A549 (cell line): ENCODE results near the gene HEXIM2. TPM values are rescaled to one million over a fixed set of nuclear protein-coding genes. Genes with fewer than 3 reads are reported as not detected.

Source experiments
- ATAC-seq, 2 experiments: fragments of 200-7000 bp in 1 of 2; fragments of >200 bp in 1 of 2; cut with Nextera tagmentation in 1 of 2; cut with Tn5 transposase in 1 of 2; 3 replicates each; pipeline versions ENCODE4 v1.8.0 to v1.9.1; 2018 to 2020; ENCODE audit warnings: mild to moderate bottlenecking in 1 of 2, moderate library complexity in 1 of 2
- CTCF ChIA-PET: fragments of 300-600 bp; sonication (Branson Sonifier 250); formaldehyde crosslinking; extraction: SDS; loops from one replicate; lab custom pipeline; 2021; ENCODE audit warnings: antibody characterized with exemption, inconsistent platforms; lab: Yijun Ruan, JAX
- POLR2A ChIA-PET: fragments of 350-600 bp; formaldehyde crosslinking; extraction: SDS; loops from one replicate; lab custom pipeline; 2021; ENCODE audit warnings: antibody characterized with exemption, inconsistent platforms; lab: Yijun Ruan, JAX
- DNase-seq, 2 experiments: peaks; one replicate each; pipeline versions ENCODE4 v3.0.0 to v3.0.0-alpha.2; 2011 to 2016; ENCODE audit warnings: low read depth in 1 of 2, low spot score in 1 of 2
- FAIRE-seq: peaks from 2 replicates; lab custom pipeline; 2011; peaks lifted over from hg19 to GRCh38; lab: Jason Lieb, UNC
- H3K27ac ChIP-seq, 2 experiments: fragments of >200 bp; sonication (Bioruptor Twin); formaldehyde crosslinking; 3 replicates each; pipeline ENCODE4 v1.5.1; 2016 to 2017
- H3K4me1 ChIP-seq: fragments of >200 bp; sonication (Bioruptor Twin); formaldehyde crosslinking; 3 replicates; pipeline ENCODE4 v1.6.1; 2016
- H3K4me2 ChIP-seq: fragments of >200 bp; sonication (Bioruptor Twin); formaldehyde crosslinking; 3 replicates; pipeline ENCODE4 v1.6.1; 2016
- H3K4me3 ChIP-seq: fragments of >200 bp; sonication (Bioruptor Twin); formaldehyde crosslinking; 3 replicates; pipeline ENCODE4 v1.5.1; 2016
- H3K9me3 ChIP-seq: fragments of >200 bp; sonication (Bioruptor Twin); formaldehyde crosslinking; 3 replicates; pipeline ENCODE4 v1.6.1; 2016
- BHLHE40 ChIP-seq: IDR thresholded peaks from 2 replicates; pipeline ENCODE4 v1.6.1; 2012; ENCODE audit warnings: low read depth, low read length, inconsistent platforms
- CBX2 ChIP-seq: fragments of 200-600 bp; sonication (generic); IDR thresholded peaks from 2 replicates; pipeline ENCODE4 v1.6.1; 2016; ENCODE audit warnings: low read depth, mild to moderate bottlenecking, borderline replicate concordance
- CBX8 ChIP-seq: fragments of 200-600 bp; sonication (generic); IDR thresholded peaks from 2 replicates; pipeline ENCODE4 v1.6.1; 2016
- EHF ChIP-seq: fragments of 250-450 bp; sonication (Bioruptor Pico); IDR thresholded peaks from 2 replicates; pipeline ENCODE4 v1.5.0; 2020; ENCODE audit warnings: mild to moderate bottlenecking
- FOXS1 ChIP-seq: fragments of 250-450 bp; sonication (Bioruptor Pico); IDR thresholded peaks from 2 replicates; pipeline ENCODE4 v1.5.0; 2020; ENCODE audit warnings: mild to moderate bottlenecking, moderate library complexity
- HOXB13 ChIP-seq: fragments of 250-450 bp; sonication (Bioruptor Pico); IDR thresholded peaks from 2 replicates; pipeline ENCODE4 v1.5.0; 2020; ENCODE audit warnings: low read depth, mild to moderate bottlenecking, moderate library complexity
- HOXB5 ChIP-seq: fragments of 250-450 bp; sonication (Bioruptor Pico); IDR thresholded peaks from 2 replicates; pipeline ENCODE4 v1.5.0; 2020; ENCODE audit warnings: mild to moderate bottlenecking, moderate library complexity
- JUN ChIP-seq, 2 experiments: fragments of >200 bp; sonication (Bioruptor Twin); formaldehyde crosslinking; IDR thresholded peaks; 2 replicates in 1 of 2; 3 replicates in 1 of 2; pipeline ENCODE4 v1.6.1; 2016 to 2017
- KDM1A ChIP-seq: fragments of 200-600 bp; sonication (generic); IDR thresholded peaks from 2 replicates; pipeline ENCODE4 v1.6.1; 2016; ENCODE audit warnings: low read depth, mild to moderate bottlenecking
- KDM5A ChIP-seq: fragments of 200-600 bp; sonication (generic); IDR thresholded peaks from 2 replicates; pipeline ENCODE4 v1.6.1; 2016; ENCODE audit warnings: antibody characterized with exemption, mild to moderate bottlenecking
- MAFK ChIP-seq: fragments of 450-650 bp; IDR thresholded peaks from 2 replicates; pipeline ENCODE4 v1.6.1; 2014; ENCODE audit not compliant: partially characterized antibody
- MYC ChIP-seq: IDR thresholded peaks from 2 replicates; pipeline ENCODE4 v1.6.1; 2012; ENCODE audit warnings: mild to moderate bottlenecking, inconsistent platforms, low read length, improper control_type of control experiment, borderline replicate concordance
- RCOR1 ChIP-seq: fragments of 150-350 bp; IDR thresholded peaks from 2 replicates; pipeline ENCODE4 v1.6.1; 2014; ENCODE audit warnings: antibody characterized with exemption, low read length, low read depth
- RNF2 ChIP-seq: fragments of 200-600 bp; sonication (generic); IDR thresholded peaks from 2 replicates; pipeline ENCODE4 v1.6.1; 2016; ENCODE audit warnings: low read depth, mild to moderate bottlenecking, antibody characterized with exemption, moderate library complexity, borderline replicate concordance
- SREBF2 ChIP-seq: fragments of 450-650 bp; IDR thresholded peaks from 2 replicates; pipeline ENCODE4 v1.6.1; 2014; ENCODE audit warnings: mild to moderate bottlenecking, moderate library complexity
- TP53 ChIP-seq: fragments of 250-450 bp; sonication (Bioruptor Pico); IDR thresholded peaks from 2 replicates; pipeline ENCODE4 v1.5.0; 2021; ENCODE audit warnings: mild to moderate bottlenecking, moderate library complexity
- ZFP36 ChIP-seq: fragments of 450-650 bp; IDR thresholded peaks from 2 replicates; pipeline ENCODE4 v1.6.1; 2014; ENCODE audit warnings: borderline replicate concordance; ENCODE audit not compliant: partially characterized antibody
- ZNF302 ChIP-seq: fragments of 250-450 bp; sonication (Bioruptor Pico); IDR thresholded peaks from 2 replicates; pipeline ENCODE4 v1.9.0; 2021; ENCODE audit warnings: inconsistent platforms, mild to moderate bottlenecking, moderate library complexity
- ZSCAN20 ChIP-seq: fragments of 250-450 bp; sonication (Bioruptor Pico); IDR thresholded peaks from 2 replicates; pipeline ENCODE4 v1.8.0; 2022; ENCODE audit warnings: mild to moderate bottlenecking, moderate library complexity
- WGBS: methylation state at CpG from one replicate; pipeline ENCODE4 v1.1.6; 2017; ENCODE audit errors: missing lambda C conversion rate; 5-methylcytosine and 5-hydroxymethylcytosine counted together
- polyA plus RNA-seq, 4 experiments: library from polyadenylated mRNA; depleted of rRNA in 3 of 4; stranded (reverse); fragments of >200 nt; fragmentation: RNase III in 1 of 4; extraction: RNeasy Plus Mini Kit Qiagen cat#74134 plus additional on column Dnase treatment in 1 of 4; gene quantifications; 2 replicates in 3 of 4; 3 replicates in 1 of 4; pipeline ENCODE4 v1.2.3, GENCODE V29; 2011 to 2017
- TF ChIP-seq, protein P1 (sequence below): fragments of >200 bp; sonication (Bioruptor Twin); formaldehyde crosslinking; IDR thresholded peaks from 2 replicates; pipeline ENCODE4 v1.6.1; 2016
- TF ChIP-seq, protein P2 (sequence below): IDR thresholded peaks from 2 replicates; pipeline ENCODE4 v1.6.1; 2012; ENCODE audit warnings: low read depth, borderline replicate concordance
- TF ChIP-seq, protein P3 (sequence below): IDR thresholded peaks from 2 replicates; pipeline ENCODE4 v1.6.1; 2012
- TF ChIP-seq, protein P4 (sequence below): fragments of 150-350 bp; IDR thresholded peaks from 2 replicates; pipeline ENCODE4 v1.6.1; 2014; ENCODE audit warnings: low read depth, mild to moderate bottlenecking, low read length
- TF ChIP-seq, protein P5 (sequence below): fragments of >200 bp; sonication (Bioruptor Twin); formaldehyde crosslinking; IDR thresholded peaks from 3 replicates; pipeline ENCODE4 v1.5.1; 2016

HEXIM2 gene
- polyA plus RNA-seq, 2 of the 4 experiments (the other 2 are of a cell fraction), result 15.5 to 23.1 TPM

DNA sequence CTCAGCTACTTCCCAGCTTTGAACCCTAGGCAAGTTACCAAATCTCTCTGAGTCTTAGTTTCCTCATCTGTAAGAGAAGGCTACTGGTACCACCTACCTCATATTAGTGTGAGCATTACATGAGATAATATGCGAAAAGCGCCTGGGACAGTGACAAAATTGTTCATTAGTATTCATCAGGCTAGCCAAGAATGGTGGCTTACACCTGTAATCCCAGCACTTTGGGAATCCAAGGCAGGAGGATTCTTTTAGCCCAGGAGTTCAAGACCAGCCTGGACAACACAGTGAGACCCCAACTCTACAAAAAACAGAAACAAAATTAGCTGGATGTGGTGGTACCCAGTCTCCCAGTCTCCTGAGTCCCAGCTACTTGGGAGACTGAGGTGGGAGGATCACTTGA is 32.7 kb upstream of the HEXIM2 start:
- WGBS, result 96% methylated on average over 2 of the region's 2 CpGs
- no peak for TF ChIP-seq ZFP36
- no peak for TF ChIP-seq CBX2
- TF ChIP-seq HOXB5 (CRISPR knock-in tag), result no peak
- no peak for TF ChIP-seq FOXS1
- TF ChIP-seq, protein P1, sequence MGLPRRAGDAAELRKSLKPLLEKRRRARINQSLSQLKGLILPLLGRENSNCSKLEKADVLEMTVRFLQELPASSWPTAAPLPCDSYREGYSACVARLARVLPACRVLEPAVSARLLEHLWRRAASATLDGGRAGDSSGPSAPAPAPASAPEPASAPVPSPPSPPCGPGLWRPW, result no peak
- no peak for TF ChIP-seq RNF2
- TF ChIP-seq, protein P2, sequence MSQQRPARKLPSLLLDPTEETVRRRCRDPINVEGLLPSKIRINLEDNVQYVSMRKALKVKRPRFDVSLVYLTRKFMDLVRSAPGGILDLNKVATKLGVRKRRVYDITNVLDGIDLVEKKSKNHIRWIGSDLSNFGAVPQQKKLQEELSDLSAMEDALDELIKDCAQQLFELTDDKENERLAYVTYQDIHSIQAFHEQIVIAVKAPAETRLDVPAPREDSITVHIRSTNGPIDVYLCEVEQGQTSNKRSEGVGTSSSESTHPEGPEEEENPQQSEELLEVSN, result no peak
- TF ChIP-seq KDM5A, result no peak
- TF ChIP-seq, protein P3, sequence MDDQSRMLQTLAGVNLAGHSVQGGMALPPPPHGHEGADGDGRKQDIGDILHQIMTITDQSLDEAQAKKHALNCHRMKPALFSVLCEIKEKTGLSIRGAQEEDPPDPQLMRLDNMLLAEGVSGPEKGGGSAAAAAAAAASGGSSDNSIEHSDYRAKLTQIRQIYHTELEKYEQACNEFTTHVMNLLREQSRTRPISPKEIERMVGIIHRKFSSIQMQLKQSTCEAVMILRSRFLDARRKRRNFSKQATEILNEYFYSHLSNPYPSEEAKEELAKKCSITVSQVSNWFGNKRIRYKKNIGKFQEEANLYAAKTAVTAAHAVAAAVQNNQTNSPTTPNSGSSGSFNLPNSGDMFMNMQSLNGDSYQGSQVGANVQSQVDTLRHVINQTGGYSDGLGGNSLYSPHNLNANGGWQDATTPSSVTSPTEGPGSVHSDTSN, result no peak
- ChIA-PET CTCF (interaction anchor here (0.7 to 20.1 kb wide), 12 partner anchors 12 to 218 kb away, joined by 3 to 742 read pairs (median 6); partner anchors contain the start of genes HEXIM1 and HEXIM2), POLR2A (no interaction called here)
- no peak for ATAC-seq
- no peaks in the 10 kb centered on the region for H3K9me3 ChIP-seq
- peak overlapping the region; percentile 95 to 99 for H3K27ac ChIP-seq
- DNase-seq, result no peak
- no peak for FAIRE-seq
- H3K4me3 ChIP-seq, result 0 out of 3 replicates have a peak overlapping the region, but pooled peaks have one; percentile 98
- H3K4me1 ChIP-seq, result peaks cover 71% of the 10 kb centered on the region
- peak overlapping the region; percentile 90 for H3K4me2 ChIP-seq

DNA sequence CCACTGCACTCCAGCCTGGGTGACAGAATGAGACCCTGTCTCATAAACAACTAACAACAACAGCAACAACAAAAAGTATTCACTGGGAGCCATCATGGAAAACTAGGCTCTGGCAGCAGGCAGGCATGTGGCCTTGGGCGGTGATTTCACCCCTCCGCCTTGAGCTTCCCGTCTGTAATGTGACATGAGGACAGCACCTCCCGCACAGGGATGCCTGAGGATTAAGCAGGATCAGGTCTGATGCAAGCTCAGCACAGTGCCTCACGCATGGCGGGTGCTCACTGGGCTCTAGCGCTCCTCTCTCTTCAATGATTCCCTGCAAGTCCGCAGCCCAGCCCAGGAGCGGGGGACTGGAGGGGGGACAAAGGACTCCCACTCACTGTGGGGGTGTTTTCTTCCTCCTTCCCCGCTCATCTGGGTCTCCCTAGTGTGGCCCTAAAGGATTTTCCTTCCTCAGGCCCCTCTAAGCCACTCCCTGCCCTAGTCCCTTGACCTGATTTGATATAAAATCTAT is 32.2 kb upstream of the HEXIM2 start:
- Histone ChIP-seq H3K4me3 (peak overlapping the region; percentile 98; the same call in 2 of the 3 replicates), H3K27ac (peak overlapping the region; percentile 95 to 99), H3K4me2 (peak overlapping the region; percentile 90), H3K9me3 (no peaks in the 10 kb centered on the region)
- ChIA-PET CTCF (interaction anchor here (0.7 to 20.1 kb wide), 12 partner anchors 13 to 218 kb away, joined by 3 to 742 read pairs (median 6); partner anchors contain the start of genes HEXIM1 and HEXIM2), POLR2A (interaction anchor here (1.0 kb wide), 1 partner anchor 17 kb away, joined by 4 read pairs; no protein-coding TSS in a partner anchor)
- TF ChIP-seq CBX2, result no peak
- TF ChIP-seq, protein P2, result no peak
- TF ChIP-seq, protein P3, result no peak
- TF ChIP-seq CBX8, result no peak
- TF ChIP-seq EHF (CRISPR knock-in tag), result no peak
- TF ChIP-seq ZSCAN20, result no peak
- no peak for TF ChIP-seq ZFP36
- no peak for TF ChIP-seq RNF2
- no peak for TF ChIP-seq BHLHE40
- TF ChIP-seq TP53 (CRISPR knock-in tag), result no peak
- TF ChIP-seq HOXB13 (CRISPR knock-in tag), result peak; percentile 48; the same call in 1 of the 2 replicates
- TF ChIP-seq MYC, result no peak
- peak; percentile 57 for TF ChIP-seq MAFK
- TF ChIP-seq RCOR1, result no peak
- TF ChIP-seq JUN (IDR thresholded peaks at IDR 0.05), result 0 out of 5 replicates have a peak, but pooled peaks of 1 of the 2 experiments have one; percentile 27
- TF ChIP-seq, protein P4, sequence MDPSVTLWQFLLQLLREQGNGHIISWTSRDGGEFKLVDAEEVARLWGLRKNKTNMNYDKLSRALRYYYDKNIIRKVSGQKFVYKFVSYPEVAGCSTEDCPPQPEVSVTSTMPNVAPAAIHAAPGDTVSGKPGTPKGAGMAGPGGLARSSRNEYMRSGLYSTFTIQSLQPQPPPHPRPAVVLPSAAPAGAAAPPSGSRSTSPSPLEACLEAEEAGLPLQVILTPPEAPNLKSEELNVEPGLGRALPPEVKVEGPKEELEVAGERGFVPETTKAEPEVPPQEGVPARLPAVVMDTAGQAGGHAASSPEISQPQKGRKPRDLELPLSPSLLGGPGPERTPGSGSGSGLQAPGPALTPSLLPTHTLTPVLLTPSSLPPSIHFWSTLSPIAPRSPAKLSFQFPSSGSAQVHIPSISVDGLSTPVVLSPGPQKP, result no peak
- TF ChIP-seq, protein P5, sequence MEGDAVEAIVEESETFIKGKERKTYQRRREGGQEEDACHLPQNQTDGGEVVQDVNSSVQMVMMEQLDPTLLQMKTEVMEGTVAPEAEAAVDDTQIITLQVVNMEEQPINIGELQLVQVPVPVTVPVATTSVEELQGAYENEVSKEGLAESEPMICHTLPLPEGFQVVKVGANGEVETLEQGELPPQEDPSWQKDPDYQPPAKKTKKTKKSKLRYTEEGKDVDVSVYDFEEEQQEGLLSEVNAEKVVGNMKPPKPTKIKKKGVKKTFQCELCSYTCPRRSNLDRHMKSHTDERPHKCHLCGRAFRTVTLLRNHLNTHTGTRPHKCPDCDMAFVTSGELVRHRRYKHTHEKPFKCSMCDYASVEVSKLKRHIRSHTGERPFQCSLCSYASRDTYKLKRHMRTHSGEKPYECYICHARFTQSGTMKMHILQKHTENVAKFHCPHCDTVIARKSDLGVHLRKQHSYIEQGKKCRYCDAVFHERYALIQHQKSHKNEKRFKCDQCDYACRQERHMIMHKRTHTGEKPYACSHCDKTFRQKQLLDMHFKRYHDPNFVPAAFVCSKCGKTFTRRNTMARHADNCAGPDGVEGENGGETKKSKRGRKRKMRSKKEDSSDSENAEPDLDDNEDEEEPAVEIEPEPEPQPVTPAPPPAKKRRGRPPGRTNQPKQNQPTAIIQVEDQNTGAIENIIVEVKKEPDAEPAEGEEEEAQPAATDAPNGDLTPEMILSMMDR, result no peak
- 0 out of 2 replicates have a peak, but pooled peaks have one; percentile 52 for TF ChIP-seq ZNF302 (CRISPR knock-in tag)
- TF ChIP-seq KDM1A, result no peak
- no peak for TF ChIP-seq SREBF2
- TF ChIP-seq HOXB5 (CRISPR knock-in tag), result peak; percentile 59; the same call in 1 of the 2 replicates
- TF ChIP-seq, all 56 proteins: peak for 5
- DNase-seq, result peak in 1 of 2 experiments; percentile 77
- WGBS, result 48% methylated on average over 10 of the region's 10 CpGs
- no peak for FAIRE-seq
- ATAC-seq, result no peak
- peaks cover 66% of the 10 kb centered on the region for H3K4me1 ChIP-seq
